ENCODE data around the gene MPC1L.

Gene MPC1L

DNA sequence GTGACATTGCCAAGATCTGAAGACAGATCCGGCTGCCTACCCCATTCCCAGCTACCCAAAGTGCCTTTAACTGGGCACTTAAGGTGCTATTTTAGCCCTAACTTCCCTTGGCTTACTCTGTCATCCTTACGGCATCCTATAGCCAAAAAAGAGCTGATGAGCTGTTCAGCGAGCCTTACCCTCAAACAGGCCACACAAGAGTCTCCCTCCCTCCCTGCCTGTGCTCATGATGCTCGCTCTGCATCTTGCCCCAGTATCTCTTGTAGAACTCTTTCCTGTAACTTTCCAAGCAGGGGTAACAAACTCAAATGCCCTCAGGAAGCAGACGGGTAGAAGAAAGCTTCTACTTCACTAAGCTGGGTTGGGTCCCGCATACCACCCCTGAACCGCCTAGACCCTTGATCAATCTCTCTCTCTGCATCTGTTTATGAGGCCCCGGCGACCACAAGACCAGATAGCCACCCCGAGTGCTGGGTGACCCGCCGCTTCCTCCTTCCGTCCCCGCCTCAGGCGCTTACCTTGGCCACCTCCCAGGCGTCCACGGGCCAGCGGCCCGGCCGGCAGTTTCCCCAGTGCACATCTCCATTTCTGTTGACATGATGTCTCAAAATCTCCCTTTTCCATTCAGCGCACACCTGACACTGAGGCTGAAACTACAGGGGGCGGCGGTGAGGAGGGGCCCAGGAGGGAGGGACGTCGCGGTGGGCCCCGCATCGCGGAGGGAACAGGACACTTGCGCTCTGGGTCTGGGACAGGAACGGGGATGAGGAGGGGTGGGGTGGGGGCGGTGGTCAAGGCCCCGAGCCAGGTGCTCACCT is 23.5 kb downstream of the MPC1L start:
- TF ChIP-seq, protein P1, sequence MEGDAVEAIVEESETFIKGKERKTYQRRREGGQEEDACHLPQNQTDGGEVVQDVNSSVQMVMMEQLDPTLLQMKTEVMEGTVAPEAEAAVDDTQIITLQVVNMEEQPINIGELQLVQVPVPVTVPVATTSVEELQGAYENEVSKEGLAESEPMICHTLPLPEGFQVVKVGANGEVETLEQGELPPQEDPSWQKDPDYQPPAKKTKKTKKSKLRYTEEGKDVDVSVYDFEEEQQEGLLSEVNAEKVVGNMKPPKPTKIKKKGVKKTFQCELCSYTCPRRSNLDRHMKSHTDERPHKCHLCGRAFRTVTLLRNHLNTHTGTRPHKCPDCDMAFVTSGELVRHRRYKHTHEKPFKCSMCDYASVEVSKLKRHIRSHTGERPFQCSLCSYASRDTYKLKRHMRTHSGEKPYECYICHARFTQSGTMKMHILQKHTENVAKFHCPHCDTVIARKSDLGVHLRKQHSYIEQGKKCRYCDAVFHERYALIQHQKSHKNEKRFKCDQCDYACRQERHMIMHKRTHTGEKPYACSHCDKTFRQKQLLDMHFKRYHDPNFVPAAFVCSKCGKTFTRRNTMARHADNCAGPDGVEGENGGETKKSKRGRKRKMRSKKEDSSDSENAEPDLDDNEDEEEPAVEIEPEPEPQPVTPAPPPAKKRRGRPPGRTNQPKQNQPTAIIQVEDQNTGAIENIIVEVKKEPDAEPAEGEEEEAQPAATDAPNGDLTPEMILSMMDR (IDR thresholded peaks at IDR 0.05): no peak

DNA sequence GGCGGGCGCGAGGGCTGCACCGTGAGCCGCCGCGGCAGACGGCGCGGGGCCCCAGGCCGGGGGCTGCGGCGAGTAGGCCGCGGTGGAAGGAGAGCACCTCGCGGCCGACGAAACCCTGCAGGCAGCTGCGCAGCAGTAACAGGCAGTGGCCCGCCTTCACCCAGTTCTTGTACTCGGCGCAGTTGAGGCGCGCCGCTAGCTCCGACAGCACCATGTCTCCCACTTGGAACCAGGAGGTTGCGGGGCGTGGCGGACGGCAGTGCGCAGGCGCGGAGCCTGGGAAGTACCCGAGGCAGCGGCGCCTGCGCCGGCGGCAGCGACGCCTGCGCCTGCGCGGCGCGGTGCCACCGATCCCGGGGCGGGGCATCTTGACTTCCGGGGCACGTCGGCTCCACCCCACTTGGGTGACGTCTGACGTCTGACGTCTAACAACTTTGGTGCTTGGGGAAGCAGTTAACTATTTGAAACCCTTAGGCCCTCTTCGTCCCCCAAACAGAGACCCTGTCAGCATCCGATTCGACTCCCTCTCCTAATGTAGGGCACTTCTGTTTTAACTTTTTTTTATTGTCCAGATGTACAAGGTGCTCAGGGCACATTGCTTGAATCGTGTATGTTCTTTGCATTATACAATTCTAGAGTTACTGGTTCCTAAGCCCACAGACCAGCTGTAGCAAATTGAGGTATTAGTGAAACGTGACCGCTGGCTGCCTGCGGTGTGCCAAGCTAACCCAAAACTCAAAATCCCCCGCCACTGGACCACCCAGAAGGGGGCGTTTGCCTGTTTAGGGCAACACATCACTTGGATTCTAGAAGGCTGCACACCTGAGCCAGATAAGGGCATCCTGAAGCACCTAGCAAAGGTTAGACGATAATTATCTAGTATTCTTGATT is 24.3 kb downstream of the MPC1L start, which contains the start of gene CXorf38:
Gene CXorf38 (minus strand): TSS at position 255 of the 891 bp plus-strand sequence. CDS start 41 bp downstream, at position 214.
- TF ChIP-seq, protein P1 (IDR thresholded peaks at IDR 0.05): no peak

DNA sequence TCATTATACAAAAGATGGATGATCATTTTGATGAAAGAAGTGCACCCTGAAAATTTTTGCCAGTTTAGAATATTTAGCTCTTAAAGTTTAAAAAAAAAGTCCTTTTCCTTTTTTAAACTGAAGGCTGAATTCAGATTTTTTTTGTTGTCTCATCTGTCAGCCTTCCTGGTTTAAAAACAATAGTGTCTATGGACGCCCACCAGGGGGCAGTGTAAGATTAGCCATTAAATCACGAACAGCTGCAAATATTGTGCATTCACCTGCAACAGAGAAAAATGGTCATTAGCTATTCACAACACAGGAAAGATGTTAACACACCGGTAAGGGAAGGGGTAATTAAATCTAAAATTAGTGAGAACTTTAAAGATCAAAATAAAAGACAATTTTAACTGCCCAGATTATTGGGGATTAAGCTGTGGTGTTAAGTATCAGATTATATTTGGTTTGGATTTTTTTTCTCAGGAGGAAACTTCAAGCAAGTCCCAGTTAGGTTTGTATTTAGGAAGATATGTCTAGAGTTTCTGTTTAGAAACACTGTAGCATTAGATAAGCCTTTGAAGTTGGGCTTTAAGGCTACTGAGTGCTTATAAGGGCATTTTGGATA is 28.5 kb downstream of the MPC1L start:
- TF ChIP-seq, protein P1 (IDR thresholded peaks at IDR 0.05): peak; percentile 51

DNA sequence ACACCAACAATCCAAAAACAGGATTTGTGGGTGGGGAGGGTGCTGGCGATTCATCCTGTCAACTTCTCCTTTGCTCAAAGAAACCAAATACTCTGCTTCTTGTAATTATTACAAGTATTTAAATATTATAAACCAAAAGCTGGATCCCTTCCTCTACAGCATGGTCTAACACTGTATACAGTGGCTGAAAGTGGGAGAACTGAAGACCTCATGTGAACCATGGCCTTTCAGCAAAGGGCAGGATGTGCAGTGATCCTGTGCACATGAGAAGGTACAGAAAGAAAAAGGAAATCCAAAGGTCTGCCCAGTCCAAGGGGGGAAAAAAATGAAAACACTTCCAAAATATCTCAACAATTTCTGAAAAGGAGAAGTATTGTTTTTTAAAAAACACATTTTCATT is 29.4 kb downstream of the MPC1L start:
- TF ChIP-seq, protein P1 (IDR thresholded peaks at IDR 0.05): no peak

DNA sequence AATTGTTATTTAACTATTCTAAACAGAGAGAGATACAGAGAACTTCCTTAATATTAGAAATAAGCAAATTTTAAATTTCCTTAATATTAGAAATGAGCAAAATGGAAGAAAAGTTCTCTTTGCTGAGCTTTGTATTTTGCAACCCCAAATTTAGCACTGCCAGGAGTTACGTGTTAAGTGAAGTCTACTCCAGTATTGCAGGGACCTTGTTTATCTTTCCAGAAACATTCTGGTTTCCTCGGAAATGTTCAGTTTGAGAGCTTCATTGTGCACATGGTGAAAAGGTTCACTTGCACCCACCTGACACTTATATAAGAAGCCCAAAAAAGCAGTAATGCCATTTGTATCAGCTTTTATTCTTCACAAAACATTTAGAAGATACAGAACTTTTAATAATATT is 30.3 kb downstream of the MPC1L start:
- TF ChIP-seq, protein P1 (IDR thresholded peaks at IDR 0.05): no peak

DNA sequence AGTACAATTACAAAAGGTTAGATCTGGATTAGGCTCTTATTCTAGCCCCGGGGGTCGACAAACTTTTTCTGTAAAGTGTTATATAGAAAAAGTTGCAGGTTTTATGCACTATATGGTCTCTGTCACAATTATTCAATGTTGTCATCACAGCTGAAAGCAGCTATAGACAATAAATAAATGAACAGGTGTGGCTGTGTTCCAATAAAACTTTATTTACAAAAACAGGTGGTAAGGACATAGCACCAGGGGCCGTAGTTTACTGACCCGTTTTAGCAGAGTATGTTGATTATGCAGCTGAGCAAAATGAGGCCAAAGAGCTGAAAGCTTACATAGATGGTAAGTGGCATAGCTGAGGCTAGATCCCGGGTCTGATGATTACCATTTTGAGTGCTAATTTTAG is 37.2 kb downstream of the MPC1L start:
- TF ChIP-seq, protein P1 (IDR thresholded peaks at IDR 0.05): no peak

DNA sequence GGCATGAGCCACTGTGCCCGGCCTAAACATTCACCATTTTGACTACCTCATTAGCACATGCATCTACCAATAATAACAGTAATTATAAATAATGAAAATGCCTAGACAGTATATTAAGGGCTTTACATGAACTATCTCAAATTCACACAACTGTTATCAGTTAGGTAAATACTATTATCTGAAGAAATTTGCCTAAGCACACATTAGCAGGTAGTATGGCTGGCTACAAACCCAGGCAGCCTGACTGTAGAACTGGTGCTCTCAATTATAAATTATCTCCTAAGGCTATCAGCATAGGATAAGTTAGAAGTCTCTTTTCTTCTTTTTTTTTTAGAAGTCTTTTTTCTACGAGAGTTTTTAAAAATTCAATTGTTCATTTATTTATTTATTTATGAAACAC is 38.3 kb downstream of the MPC1L start:
- TF ChIP-seq, protein P1 (IDR thresholded peaks at IDR 0.05): no peak

Data from LNCAP (cell line).